Kidney epithelial cell (primary cell): ENCODE measurements around the gene RNF138. TPM values are rescaled to one million over a fixed set of nuclear protein-coding genes. Genes with fewer than 3 reads are reported as not detected.

Experiments used
- DNase-seq: peaks from one replicate; pipeline ENCODE4 v3.0.0-alpha.2; 2010; ENCODE audit warnings: low read depth
- H3K27me3 ChIP-seq: 2 replicates; pipeline ENCODE4 v1.6.0; 2011; ENCODE audit warnings: low read length; ENCODE audit not compliant: control insufficient read depth, insufficient read depth
- H3K36me3 ChIP-seq: 2 replicates; pipeline ENCODE4 v1.5.1; 2011; ENCODE audit warnings: low read length; ENCODE audit not compliant: control insufficient read depth, insufficient read depth
- H3K4me3 ChIP-seq: 2 replicates; pipeline ENCODE4 v1.5.1; 2011; ENCODE audit warnings: low read depth, mild to moderate bottlenecking, control low read depth, low read length
- CTCF ChIP-seq: IDR thresholded peaks from 2 replicates; pipeline ENCODE4 v1.5.1; 2011; ENCODE audit warnings: mild to moderate bottlenecking, moderate library complexity, low read length, control low read depth, inconsistent platforms; ENCODE audit not compliant: insufficient read depth, poor library complexity, severe bottlenecking
- total RNA-seq: library from RNA; depleted of rRNA; stranded (reverse); fragments of >200 nt; gene quantifications from 2 replicates; pipeline ENCODE4 v1.2.3, GENCODE V29; 2015

The RNF138 gene
- total RNA-seq, 1 donor from 2014 or later: 18.6 TPM

- no peak for TF ChIP-seq CTCF
- Histone ChIP-seq H3K4me3 (no peak overlapping the region), H3K27me3 (no peaks in the 10 kb centered on the region), H3K36me3 (no peaks in the 10 kb centered on the region)
- DNase-seq: no peak
Measured at GRCh38 chr18:32177530-32177929, 85.9 kb downstream of the RNF138 start.

Other genes with a start within 250 kb of the RNF138 start
- 28.7 and 29.4 TPM in 2 replicates for gene TRAPPC8, start 148.7 kb upstream of the RNF138 start, total RNA-seq
- 1.4 and 3.2 TPM in 2 replicates for gene RNF125, start 73.0 kb upstream of the RNF138 start, total RNA-seq
- gene MEP1B, start 98.2 kb downstream of the RNF138 start, total RNA-seq: not detected in 2 replicates